ENCODE results near the gene MYADM.

MYADM gene

GRCh38 chr19:53885036-53885435, 17.4 kb downstream of the MYADM start:
- DNase-seq (ENCODE audit: low spot score), result no peak

- no peak for DNase-seq (ENCODE audit: low spot score)
Observed at GRCh38 chr19:53892301-53892980, 24.8 kb downstream of the MYADM start.

- DNase-seq (ENCODE audit: low spot score), result no peak
Observed at GRCh38 chr19:53892981-53893325, 25.3 kb downstream of the MYADM start.

GRCh38 chr19:53894707-53895106, 27.0 kb downstream of the MYADM start:
- DNase-seq (ENCODE audit: low spot score), result no peak

GRCh38 chr19:53896682-53897081, 29.0 kb downstream of the MYADM start:
- no peak for DNase-seq (ENCODE audit: low spot score)

DNA sequence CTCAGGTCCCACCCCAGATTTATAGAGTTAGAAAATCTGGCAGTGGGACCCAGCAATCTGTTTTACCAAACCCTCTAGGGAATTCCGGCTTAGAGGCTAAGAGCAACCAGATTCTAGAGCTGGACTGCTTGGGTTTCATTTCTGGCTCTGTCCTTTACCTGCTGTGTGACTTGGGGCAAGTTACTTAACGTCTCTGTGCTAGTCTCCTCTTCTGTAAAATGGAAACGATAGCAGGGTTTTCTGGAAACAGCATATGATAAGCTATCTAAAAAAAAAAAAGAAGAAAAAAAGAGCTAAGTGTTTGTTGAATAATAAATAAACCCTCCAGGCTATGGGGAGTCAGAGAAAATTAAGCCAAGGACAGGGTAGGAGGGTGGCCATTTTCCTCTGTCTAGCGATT, 29.8 kb downstream of the MYADM start:
- DNase-seq (ENCODE audit: low spot score), result no peak

DNA sequence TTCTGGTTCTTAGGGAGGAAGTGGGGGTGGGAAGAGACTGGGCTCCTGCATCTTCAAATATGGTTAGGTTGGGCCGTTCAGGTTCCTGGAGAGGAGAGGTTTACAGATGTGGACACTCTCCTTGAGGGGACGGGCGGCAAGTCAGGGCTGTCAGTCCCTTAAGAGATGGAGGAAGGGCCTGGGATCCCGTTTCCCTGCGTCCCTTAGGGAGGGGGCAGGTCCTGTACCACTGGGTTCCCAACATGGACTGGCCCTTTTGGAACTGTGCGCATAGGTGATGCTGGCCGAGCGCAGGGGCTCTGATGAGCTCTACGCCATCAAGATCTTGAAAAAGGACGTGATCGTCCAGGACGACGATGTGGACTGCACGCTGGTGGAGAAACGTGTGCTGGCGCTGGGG, 30.5 kb downstream of the MYADM start:
- no peak for DNase-seq (ENCODE audit: low spot score)

DNA sequence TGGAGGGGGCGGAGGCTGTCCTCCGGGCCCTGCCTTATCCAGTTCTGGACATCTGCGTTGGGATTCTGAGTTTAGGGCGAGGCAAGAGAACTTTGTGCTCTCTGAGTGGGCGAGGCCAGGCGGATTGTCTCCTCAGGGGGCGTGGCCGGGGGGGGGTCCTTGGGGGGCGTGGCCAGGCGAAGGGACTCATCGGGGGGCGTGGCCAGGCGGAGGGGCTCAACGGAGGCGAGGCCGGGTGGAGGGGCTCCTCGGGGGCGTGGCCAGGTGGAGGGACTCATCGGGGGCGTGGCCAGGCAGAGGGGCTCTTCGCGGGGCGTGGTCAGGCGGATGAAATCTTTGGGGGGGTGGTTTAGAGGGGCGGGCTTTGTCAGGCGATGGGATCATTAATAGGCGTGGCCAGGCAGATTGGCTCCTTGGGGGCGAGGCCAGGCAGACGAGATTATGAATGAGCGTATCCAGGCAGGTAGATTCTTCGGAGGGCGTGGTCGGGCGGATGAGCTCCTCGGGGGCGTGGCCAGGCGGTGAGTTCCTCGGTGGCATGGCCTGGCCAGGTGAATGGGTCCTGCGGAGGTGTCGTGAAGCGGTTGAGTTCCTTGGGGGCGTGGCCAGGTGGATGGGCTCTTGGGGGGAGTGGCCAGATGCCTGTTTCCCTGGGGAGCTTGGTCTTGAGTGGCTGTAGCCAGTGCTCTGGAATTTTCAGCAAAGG, 31.1 kb downstream of the MYADM start:
- no peak for DNase-seq (ENCODE audit: low spot score)

DNA sequence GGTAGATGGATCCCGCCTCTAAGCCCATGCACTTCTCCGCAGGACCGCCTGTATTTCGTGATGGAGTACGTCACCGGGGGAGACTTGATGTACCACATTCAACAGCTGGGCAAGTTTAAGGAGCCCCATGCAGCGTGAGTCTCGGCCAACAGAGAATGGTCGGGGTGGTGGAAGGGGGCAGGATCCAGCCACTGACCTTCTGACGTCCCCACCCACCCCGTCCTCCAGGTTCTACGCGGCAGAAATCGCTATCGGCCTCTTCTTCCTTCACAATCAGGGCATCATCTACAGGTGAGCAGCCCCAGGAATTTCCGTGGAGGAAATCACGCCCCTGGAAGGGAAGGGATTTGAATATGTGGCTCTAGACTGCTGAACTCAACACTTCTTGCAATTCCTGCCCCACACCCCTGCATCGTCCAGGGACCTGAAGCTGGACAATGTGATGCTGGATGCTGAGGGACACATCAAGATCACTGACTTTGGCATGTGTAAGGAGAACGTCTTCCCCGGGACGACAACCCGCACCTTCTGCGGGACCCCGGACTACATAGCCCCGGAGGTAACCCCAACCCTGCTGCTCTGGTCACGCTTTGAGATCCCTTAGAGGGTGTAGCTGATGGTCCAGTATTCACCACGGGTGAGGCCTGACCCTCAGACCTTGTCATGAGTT, 32.6 kb downstream of the MYADM start:
- DNase-seq (ENCODE audit: low spot score), result no peak

- peak; percentile 62 for DNase-seq (ENCODE audit: low spot score)
Observed at GRCh38 chr19:53903055-53903680, 35.5 kb downstream of the MYADM start.

DNA sequence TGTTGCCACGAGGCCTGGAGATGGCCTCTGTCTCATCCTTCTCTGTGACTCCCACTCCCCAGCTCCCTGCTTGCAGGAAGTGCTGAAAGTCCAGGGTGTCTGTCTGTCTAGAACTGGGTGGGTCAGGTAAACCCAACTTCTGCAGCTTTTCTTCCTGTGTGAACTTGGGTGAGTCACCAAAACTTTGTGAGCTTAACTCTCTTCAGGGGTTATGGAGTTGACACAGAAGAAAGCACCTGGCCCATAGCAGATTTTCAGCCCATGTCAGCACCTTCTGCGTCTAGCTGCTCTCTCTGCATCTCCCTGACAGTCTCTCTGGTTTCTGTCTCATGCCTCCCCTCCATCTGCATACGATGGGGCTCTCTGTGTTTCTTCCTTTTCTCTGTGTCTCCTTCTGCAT, 37.2 kb downstream of the MYADM start:
- no peak for DNase-seq (ENCODE audit: low spot score)

DNA sequence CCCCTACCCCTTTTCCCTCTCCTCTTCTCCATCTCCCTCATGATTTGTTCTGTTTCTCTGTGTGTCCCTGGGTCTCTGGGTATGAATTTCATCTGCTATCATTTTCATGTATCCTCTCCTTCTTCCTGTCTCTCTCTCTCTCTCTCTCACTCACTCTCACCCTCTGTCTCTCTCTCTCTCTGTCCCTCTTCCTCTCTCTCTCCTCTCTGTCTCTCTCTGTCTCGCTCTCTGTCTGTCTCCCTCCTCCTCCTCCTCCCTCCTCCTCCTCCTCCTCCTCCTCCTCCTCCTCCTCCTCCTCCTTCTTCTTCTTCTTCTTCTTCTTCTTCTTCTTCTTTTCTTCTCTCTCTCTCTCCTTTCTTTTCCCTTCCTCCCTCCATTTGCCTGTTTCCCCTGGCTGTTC, 38.1 kb downstream of the MYADM start:
- DNase-seq (ENCODE audit: low spot score), result no peak

DNA sequence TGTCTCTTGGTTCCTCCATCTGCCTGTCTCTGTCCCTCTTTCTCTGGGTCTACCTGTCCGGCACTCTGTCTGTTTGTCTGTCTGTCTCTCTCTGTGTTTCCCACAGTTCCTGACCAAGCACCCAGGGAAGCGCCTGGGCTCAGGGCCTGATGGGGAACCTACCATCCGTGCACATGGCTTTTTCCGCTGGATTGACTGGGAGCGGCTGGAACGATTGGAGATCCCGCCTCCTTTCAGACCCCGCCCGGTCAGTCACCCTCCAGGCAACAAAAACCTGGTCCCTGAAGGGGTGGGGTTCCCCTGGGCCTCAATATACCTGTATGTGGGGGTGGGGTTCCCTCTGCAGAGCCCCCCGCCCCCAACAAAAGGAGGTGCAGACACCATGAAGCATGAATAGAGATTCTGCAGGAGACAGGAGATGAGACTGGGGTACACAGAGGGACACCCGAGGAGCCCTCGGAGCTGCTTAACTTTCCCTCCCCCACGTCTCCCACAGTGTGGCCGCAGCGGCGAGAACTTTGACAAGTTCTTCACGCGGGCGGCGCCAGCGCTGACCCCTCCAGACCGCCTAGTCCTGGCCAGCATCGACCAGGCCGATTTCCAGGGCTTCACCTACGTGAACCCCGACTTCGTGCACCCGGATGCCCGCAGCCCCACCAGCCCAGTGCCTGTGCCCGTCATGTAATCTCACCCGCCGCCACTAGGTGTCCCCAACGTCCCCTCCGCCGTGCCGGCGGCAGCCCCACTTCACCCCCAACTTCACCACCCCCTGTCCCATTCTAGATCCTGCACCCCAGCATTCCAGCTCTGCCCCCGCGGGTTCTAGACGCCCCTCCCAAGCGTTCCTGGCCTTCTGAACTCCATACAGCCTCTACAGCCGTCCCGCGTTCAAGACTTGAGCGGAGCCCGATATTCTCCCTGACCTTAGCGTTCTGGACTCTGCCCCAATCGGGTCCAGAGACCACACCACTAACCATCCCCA, 38.8 kb downstream of the MYADM start:
- DNase-seq (ENCODE audit: low spot score), result no peak

GRCh38 chr19:53907193-53907581, 39.5 kb downstream of the MYADM start:
- no peak for DNase-seq (ENCODE audit: low spot score)

DNA sequence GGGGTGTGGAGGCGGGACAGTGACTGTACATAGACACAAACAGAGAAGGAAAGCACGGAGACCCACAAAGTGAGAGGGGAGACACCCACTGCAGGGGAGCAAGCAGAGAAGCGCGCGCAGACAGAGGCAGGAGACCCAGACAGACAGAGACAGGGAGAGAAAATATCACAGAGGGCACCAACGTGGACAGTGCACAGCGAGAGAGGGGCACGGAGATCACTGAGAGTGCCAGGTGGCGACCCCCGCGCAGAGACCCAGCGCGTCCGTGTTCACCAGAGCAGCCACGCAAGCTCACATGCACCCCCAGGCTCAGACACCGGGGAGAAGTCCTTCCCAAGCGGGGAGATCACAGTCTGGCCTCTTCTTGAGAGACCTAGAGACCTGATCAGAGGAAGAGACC, 40.0 kb downstream of the MYADM start:
- no peak for DNase-seq (ENCODE audit: low spot score)

DNA sequence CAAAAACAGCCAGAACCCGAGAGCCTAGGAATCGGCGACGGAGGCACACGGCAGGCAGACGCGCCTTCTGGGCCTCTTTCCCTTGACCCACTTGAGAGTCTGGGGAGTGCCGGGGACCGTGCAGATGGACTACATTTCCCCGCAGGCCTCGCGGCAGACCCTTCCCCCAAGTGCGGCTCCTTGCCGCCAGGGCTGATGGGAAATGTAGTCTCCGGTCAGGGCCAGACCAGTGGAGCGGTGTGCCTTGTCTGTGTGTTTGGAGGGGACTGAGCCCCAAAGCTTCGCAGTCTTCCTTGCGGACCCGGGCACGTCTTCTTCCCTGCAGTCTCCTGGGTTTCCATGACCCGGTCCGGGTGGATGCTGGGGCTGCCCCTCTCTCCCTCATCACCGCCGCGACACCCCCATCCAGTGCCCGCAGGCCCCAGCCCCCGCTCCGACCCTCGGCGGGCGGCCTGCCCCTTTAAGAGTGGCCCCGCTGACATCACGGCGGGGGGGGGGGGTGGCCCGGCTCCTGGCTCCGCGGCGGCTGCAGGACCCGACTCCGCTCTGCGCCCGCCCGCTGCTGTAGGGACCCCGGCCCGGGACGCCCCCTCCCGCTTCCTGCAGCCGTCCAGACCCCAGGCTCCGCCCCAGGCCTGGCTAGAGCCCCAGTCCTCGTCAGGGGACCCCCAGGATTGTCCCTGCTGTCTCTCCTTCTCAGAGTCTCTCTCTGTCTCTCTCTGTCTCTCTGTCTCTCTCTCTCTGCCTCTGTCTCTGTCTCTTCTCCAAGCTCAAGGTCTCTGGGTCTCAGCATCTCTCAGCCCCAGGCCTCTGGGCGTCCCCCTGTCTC, 40.6 kb downstream of the MYADM start:
- DNase-seq (ENCODE audit: low spot score), result no peak

DNA sequence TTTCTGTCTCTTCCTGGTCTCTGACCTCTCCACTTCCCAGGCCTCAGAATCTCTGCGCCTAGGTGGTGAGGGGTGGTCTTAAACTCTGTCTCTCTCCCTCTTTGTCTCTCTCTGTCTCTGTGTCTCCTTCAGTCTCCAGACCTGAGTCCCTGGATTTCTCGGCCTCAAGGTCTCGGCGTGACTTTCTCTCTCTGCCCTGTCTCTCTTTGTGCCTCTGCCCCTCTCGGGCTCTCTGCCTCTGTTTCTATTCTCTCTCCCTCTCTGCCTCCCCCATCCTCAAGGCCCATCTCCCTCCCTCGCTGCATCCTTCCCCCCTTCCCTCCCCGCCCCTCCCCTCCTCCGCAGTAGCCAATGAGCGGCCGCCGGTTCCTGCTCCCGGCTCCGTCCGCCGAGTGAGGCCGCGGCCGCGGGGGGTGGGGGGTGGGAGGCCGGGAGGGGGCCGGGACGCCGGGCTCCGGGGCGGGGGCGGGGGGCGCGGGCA, 41.3 kb downstream of the MYADM start, which contains the start of gene CACNG7:
Gene CACNG7 (plus strand): TSS at position 344 of the 481 bp plus-strand sequence. CDS start 3,554 bp downstream, outside the sequence.
- DNase-seq (ENCODE audit: low spot score), result no peak

- DNase-seq (ENCODE audit: low spot score), result no peak
Observed at GRCh38 chr19:53909471-53910169, 41.9 kb downstream of the MYADM start.

- DNase-seq (ENCODE audit: low spot score), result no peak
Observed at GRCh38 chr19:53910170-53910518, 42.5 kb downstream of the MYADM start.

DNA sequence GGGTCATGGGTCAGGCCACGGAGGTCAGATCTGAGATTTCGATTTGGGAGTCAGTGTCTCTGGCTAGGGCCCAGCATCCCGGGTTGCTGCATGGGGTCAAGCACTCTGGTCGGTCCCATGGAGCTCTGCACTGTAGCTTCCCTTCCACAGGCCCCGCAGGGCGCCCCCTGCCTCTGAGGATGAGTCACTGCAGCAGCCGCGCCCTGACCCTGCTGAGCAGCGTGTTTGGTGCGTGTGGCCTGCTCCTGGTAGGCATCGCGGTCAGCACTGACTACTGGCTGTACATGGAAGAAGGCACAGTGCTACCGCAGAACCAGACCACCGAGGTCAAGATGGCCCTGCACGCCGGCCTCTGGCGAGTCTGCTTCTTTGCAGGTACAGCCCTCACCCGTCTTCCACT, 45.0 kb downstream of the MYADM start:
- no peak for DNase-seq (ENCODE audit: low spot score)

All from SW480 (cell line).